DOHH2 (cell line): ENCODE measurements around the gene DDX51.

Source experiments
- EZH2phosphoT487 ChIP-seq: fragments of 200-600 bp; sonication (generic); IDR thresholded peaks from 2 replicates; pipeline ENCODE4 v1.6.1; 2017; ENCODE audit warnings: borderline replicate concordance, mild to moderate bottlenecking, antibody characterized with exemption, low read length, moderate library complexity, mixed read lengths
- TF ChIP-seq, protein P1 (sequence below): fragments of 200-600 bp; sonication (generic); IDR thresholded peaks from one replicate; pipeline ENCODE4 v1.5.1; 2014; ENCODE audit warnings: antibody characterized with exemption, mild to moderate bottlenecking, low read depth, low read length; ENCODE audit not compliant: poor library complexity, severe bottlenecking

DNA sequence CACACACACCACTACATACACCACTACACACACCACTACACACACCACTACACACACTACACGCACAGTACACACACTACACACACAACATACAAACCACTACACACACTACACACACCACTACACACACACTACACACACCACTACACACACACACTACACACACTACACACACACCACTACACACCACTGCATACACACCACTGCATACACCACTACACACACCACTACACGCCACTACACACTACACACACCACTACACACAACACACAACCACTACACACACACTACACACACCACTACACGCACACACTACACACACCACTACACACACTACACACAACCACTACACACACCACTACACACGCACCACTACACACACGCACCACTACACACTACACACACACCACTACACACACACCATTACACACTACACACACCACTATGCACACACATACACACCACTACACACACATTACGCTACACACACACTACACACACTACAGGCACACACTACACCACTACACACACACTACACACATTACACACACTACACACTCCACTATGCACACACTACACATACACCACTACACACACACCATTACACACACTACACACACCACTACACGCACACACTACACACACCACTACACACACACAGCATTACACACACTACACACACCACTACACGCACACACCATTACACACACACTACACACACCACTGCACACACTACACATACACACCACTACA is 12.6 kb upstream of the DDX51 start:
- TF ChIP-seq, protein P1, sequence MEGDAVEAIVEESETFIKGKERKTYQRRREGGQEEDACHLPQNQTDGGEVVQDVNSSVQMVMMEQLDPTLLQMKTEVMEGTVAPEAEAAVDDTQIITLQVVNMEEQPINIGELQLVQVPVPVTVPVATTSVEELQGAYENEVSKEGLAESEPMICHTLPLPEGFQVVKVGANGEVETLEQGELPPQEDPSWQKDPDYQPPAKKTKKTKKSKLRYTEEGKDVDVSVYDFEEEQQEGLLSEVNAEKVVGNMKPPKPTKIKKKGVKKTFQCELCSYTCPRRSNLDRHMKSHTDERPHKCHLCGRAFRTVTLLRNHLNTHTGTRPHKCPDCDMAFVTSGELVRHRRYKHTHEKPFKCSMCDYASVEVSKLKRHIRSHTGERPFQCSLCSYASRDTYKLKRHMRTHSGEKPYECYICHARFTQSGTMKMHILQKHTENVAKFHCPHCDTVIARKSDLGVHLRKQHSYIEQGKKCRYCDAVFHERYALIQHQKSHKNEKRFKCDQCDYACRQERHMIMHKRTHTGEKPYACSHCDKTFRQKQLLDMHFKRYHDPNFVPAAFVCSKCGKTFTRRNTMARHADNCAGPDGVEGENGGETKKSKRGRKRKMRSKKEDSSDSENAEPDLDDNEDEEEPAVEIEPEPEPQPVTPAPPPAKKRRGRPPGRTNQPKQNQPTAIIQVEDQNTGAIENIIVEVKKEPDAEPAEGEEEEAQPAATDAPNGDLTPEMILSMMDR, result no peak
- no peak for TF ChIP-seq EZH2phosphoT487
